HG03159 (cell line): Measurements from ENCODE around the gene PLXNA2.

Source experiments
- ATAC-seq: cut with Tn5 transposase; IDR thresholded peaks from one replicate; pipeline ENCODE4 v1.9.1; 2021; ENCODE audit warnings: mild to moderate bottlenecking, moderate library complexity; ENCODE audit not compliant: unreplicated experiment

PLXNA2 gene

DNA sequence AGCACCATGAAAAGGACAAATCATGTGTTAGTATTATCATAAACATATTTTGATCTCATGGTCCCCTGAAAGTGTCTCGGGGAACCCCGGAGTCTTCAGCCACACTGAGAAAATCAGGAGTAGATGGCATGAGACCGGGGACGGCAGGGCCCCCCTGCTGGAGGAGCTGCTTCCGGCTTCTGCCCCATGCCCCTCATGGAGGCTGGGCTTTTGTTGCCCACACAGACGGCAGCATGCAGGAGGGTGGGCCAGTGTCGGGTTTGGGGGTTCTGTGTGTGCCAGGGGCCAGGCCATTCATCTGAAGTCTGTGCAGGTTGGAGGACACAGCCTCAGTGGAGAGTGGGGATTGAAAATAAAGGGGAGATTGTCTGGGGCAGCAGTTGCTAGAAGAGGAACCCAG is 258.2 kb downstream of the PLXNA2 start:
- ATAC-seq = no peak

DNA sequence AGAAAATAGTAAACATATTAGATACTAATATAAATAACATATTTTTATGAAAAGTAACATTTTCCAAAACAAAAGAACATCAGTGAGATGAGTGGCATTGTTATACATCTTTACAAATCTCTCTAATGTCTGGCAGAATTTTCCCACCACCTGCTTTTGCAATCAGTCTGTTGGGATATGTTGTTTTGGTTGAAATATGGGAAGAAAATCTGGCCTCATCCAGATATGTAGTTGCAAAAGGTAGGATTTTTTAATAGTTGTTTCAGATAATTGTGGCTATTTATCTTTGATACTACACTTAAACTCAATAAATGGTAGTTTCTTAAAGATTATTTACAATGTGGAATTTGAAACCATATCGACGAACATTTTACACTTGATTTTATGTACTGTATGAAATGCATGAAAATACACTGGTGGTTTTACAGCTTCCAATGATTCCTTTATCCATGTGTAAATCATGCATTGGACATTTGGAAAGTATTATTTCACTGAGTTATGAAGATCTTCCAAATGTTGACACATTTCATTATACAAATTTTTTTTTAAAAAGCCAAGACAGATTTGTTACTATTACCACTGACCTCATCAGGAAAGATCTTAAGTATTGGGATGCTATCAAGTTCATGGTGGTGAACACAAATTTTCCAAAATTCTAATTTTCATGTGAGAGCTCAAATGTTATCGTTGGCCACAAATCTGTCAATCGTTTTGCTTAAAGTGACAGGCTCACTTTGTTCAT is 259.2 kb downstream of the PLXNA2 start:
- no peak for ATAC-seq

DNA sequence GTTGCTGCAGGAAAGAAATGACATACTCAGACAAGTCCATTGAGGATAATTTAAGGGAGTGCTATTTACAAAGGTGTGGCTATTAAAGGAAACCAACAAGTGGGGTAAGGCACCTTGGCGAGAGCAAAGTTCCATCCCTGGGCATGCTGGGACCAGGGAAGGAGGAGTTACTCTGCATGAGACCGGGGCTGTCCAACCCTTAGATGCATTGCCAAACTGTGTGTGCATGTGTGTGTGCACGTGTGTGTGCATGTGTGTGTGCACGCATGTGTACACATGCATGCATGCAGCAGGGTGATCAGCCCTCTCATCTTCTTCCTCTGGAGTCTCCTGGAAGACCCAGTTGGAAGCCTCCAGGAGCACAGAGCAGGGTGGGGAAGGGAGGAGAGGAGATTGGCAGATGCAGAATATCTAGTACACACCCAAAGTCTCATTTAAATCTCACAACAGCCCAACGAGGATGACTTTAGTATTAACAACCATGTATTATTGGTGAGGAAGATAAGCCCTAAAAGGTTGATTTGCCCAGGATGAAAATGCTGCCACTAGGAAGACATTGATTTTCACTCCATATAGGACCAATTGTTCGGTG is 261.0 kb downstream of the PLXNA2 start:
- ATAC-seq = no peak

DNA sequence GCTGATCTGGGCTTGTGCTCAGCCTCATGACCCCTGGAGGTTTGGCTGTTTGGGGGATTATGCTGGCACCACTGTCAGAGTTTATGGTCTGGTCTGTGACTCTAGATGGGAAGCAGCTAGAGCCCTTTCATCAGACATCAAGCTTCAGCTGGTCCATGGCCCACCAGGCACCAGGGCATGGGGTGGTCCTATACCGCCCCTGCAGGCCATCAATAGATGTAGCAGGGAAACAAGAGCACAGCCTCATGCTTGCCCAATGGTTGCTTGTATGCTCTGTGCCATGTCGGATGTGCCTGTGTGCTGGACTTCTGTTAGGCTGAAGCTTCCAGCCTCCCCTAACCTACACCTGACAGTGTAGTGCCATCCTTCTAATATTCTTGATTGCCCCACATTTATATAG is 262.2 kb downstream of the PLXNA2 start:
- no peak for ATAC-seq

DNA sequence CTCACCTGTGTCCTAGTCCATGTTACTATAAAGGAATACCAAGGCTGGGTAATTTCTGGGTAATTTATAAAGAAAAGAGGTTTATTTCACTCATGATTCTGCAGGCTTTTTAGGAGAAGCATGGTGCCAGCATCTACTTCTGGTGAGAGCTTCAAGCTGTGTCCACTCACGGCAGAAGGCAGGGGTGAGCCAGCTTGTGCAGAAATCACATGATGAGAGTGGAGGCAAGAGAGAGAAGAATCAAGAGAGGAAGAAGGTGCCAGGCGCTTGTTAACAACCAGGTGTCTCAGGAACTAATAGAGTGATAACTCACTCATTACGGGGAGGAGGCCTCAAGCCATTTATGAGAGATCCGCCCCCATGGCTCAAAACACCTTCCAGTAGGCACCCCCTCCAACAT is 265.7 kb downstream of the PLXNA2 start:
- ATAC-seq = no peak

DNA sequence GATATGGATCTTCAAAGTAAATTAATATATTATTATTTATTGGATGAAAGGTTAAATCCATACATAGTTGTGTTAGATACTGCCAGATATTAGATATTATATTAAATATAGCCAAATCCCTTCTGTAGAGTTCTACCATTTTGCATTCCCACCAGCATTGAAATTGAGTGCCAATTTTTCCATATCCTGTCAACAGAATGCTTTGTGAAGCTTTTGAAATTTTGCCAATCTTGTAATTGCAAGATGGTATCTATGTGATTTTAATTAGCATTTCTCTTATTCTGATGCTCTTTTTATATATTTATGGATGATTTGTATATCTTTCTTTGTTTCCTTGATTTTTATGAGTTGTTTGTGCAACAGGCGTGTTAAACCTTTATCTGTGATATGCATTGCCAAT is 266.3 kb downstream of the PLXNA2 start:
- no peak for ATAC-seq

DNA sequence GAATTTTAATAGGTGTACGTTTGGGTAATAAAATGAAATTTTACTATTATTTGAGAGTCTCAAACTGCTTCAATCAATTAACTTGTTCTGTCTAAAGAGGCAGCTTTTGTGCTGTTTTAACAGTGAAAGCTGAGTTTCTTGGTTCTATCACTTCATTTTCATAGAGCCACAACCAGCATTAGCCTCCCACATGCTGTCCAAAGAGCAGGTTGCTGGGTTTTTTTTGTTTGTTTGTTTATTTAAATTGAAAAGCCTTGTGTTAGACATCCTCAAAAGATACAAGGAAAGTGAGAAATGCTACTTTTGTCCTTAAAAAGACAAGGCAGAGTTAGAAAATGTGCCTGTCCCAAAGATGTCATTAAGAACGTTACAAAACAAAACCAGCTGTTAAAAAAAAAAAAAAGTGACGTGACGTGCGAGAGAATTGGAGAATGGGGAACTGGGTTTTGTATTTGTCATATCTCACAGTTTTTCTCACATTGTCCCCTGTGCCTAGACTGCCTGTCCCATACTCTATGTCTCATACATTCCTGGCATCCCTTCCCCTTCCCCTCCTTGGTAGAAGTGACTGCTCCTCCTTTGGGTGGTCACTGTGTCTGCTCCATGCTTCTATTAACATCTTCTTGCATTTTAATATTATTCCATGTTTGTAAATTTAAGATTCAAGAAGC is 270.2 kb downstream of the PLXNA2 start:
- no peak for ATAC-seq

DNA sequence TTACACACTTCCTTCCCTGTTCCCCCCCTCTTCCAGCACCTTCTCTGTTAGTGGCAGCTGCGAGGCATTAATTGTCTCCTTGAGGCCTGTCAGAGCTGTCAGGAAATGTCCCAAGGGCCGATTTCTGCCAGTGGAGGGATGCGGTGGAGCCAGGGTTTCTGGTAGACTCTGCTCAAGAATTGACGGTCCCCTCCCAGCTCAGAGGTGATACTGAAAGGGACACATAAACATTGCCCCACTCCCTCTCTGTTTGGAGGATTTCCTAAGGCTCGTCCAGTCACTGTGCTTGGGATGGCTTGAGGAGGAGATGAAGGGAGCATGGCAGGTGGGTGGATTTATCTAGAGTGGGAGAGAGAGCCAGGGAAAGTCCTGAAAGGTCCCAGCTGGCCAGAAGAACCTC is 271.8 kb downstream of the PLXNA2 start:
- ATAC-seq = no peak
